WTC11 (cell line): ENCODE measurements around the gene NFATC1.

Experiments
- CBFB ChIP-seq: sonication (generic); formaldehyde crosslinking; IDR thresholded peaks from 2 replicates; pipeline ENCODE4 v1.8.1; 2022; ENCODE audit warnings: mild to moderate bottlenecking, low read depth, missing genetic modification reagents
- CTCF ChIP-seq: fragments of 200-600 bp; IDR thresholded peaks from 2 replicates; pipeline ENCODE4 v1.8.0; 2022; ENCODE audit warnings: antibody characterized with exemption
- FOXP4 ChIP-seq: sonication (generic); formaldehyde crosslinking; IDR thresholded peaks from 2 replicates; pipeline ENCODE4 v1.8.0; 2022; ENCODE audit warnings: mild to moderate bottlenecking, missing genetic modification reagents
- NFYB ChIP-seq: sonication (generic); formaldehyde crosslinking; conservative IDR thresholded peaks from 2 replicates; pipeline ENCODE4 v1.8.0; 2022; ENCODE audit warnings: low read depth, missing genetic modification reagents
- RORB ChIP-seq: fragments of 250-450 bp; sonication (Bioruptor Pico); IDR thresholded peaks from 2 replicates; pipeline ENCODE4 v1.9.0; 2021; ENCODE audit warnings: mild to moderate bottlenecking
- SP1 ChIP-seq: sonication (generic); formaldehyde crosslinking; conservative IDR thresholded peaks from 2 replicates; pipeline ENCODE4 v1.8.1; 2022; ENCODE audit warnings: missing genetic modification reagents
- TP53 ChIP-seq: sonication (generic); formaldehyde crosslinking; IDR thresholded peaks from 2 replicates; pipeline ENCODE4 v1.8.1; 2023; ENCODE audit warnings: mild to moderate bottlenecking, missing genetic modification reagents
- ZBTB43 ChIP-seq: sonication (generic); formaldehyde crosslinking; IDR thresholded peaks from 2 replicates; pipeline ENCODE4 v1.8.1; 2023; ENCODE audit warnings: mild to moderate bottlenecking, missing genetic modification reagents
- ZNF121 ChIP-seq: sonication (generic); formaldehyde crosslinking; IDR thresholded peaks from 2 replicates; pipeline ENCODE4 v1.8.0; 2023; ENCODE audit warnings: missing genetic modification reagents

GRCh38 chr18:79411614-79412526, 16.1 kb downstream of the NFATC1 start:
- TF ChIP-seq CTCF, result no peak
- no peak for TF ChIP-seq CBFB
- no peak for TF ChIP-seq SP1 (CRISPR knock-in tag)
- no peak for TF ChIP-seq ZNF121 (CRISPR knock-in tag)
- TF ChIP-seq TP53 (CRISPR knock-in tag), result no peak
- TF ChIP-seq ZBTB43 (CRISPR knock-in tag), result no peak
- no peak for TF ChIP-seq NFYB (CRISPR knock-in tag)
- no peak for TF ChIP-seq FOXP4 (CRISPR knock-in tag)
- no peak for TF ChIP-seq RORB (CRISPR knock-in tag)
